ENCODE results near the gene P3R3URF.

P3R3URF gene

DNA sequence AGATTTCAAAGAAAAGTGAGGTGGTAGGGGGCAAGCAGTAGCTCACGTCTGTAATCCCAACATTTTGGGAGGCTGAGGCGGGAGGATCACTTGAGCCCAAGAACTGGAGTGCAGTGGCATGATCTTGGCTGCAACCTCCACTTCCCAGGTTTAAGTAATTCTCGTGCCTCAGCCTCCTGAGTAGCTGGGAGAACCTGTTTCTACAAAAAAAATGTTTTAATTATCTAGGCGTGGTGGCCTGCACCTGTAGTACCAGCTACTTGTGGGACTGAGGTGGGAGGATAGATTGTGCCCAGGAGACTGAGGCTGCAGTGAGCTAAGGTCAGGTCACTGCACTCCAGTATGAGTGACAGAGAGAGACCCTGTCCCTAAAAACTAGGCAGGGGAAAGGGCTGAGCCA is 4.0 kb downstream of the P3R3URF start:
- no peak for DNase-seq (ENCODE audit: low spot score)

DNA sequence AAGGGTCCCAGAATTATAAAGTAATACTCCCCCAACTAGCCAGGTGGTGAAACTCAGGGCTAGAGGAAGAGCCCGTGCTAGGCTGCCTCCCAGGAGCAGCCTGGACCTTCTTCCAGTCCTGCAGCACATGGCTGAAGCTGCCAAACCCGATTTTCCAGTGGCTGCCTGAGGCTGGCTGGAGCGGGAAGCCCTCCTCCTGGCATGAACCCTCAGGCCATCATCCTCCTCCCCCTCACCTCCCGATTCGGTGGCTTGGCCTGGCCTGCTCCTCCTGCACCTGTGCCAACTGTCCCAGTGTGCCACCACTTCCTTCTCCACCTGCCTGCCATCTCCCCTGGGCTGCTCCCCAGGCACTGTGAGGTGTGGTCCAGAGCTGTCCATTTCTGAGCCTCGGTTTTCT is 4.4 kb downstream of the P3R3URF start:
- no peak for DNase-seq (ENCODE audit: low spot score)

GRCh38 chr1:46171351-46171750 is 4.9 kb downstream of the P3R3URF start:
- DNase-seq (ENCODE audit: low spot score) = no peak

- DNase-seq (ENCODE audit: low spot score) = no peak
Measured at GRCh38 chr1:46169811-46170454, 6.4 kb downstream of the P3R3URF start.

- no peak for DNase-seq (ENCODE audit: low spot score)
Measured at GRCh38 chr1:46168477-46168876, 7.8 kb downstream of the P3R3URF start.

GRCh38 chr1:46166521-46167462 is 9.5 kb downstream of the P3R3URF start:
- no peak for DNase-seq (ENCODE audit: low spot score)

GRCh38 chr1:46160212-46160611 is 16.1 kb downstream of the P3R3URF start:
- no peak for DNase-seq (ENCODE audit: low spot score)

DNA sequence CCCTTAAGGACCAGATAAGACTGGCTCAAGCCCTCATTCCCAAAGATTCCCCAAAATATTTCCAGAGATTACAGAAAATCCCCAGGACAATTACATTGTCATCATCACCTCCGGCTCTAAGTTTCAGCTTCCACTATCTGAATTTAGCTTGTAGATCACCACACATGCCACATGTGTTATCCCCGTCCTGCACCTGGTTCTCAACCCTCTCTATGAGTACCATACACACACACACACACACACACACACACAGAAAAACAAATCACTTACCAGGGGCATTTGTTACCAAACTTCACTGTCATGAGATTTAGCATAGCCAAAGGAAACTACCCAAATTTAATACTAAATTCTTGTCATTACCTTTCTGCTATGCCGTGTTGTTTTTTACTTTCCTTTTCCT is 16.8 kb downstream of the P3R3URF start:
- DNase-seq (ENCODE audit: low spot score) = no peak

DNA sequence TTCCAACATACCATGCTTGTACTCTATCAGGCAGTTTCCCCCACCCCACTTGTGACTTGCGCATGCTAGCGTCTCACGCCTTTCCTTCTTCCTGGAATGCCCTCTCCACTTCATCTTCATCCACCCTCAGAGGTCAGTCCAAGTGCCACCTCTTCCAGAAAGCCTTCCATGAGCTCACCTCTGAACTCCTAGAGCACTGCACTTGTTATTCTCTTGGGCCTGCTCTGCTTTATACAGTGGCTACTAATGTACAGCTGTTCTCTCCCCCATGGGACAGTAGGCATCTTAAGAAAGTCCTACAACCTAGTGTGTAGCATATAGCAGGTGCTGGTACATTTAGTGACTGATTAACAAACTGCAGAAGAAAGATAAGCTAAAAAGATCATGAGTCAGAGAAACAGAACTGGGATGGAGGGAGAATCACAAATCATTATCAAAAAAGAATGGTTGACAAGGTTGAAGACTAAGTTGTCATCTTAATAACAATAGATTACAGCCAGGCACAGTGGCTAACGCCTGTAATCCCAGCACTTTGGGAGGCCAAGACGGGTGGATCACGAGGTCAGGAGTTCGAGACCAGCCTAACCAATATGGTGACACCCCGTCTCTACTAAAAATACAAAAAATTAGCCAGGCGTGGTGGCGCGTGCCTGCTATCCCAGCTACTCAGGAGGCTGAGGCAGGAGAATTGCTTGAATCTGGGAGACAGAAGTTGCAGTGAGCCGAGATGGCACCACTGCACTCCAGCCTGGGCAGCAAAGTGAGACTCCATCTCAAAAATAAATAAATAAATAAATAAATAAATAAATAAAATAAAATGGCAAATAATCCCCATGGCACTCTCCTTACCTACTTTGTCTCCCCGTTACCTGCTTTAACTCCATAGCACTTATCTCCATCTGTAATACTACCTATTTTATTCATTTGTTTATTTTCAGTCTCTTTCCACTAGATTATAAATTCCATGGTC is 17.7 kb downstream of the P3R3URF start:
- DNase-seq (ENCODE audit: low spot score) = no peak

GRCh38 chr1:46157916-46158311 is 18.4 kb downstream of the P3R3URF start:
- no peak for DNase-seq (ENCODE audit: low spot score)

- no peak for DNase-seq (ENCODE audit: low spot score)
Measured at GRCh38 chr1:46153732-46154131, 22.6 kb downstream of the P3R3URF start.

GRCh38 chr1:46153228-46153627 is 23.1 kb downstream of the P3R3URF start:
- DNase-seq (ENCODE audit: low spot score) = no peak

GRCh38 chr1:46152016-46152415 is 24.3 kb downstream of the P3R3URF start:
- no peak for DNase-seq (ENCODE audit: low spot score)

DNA sequence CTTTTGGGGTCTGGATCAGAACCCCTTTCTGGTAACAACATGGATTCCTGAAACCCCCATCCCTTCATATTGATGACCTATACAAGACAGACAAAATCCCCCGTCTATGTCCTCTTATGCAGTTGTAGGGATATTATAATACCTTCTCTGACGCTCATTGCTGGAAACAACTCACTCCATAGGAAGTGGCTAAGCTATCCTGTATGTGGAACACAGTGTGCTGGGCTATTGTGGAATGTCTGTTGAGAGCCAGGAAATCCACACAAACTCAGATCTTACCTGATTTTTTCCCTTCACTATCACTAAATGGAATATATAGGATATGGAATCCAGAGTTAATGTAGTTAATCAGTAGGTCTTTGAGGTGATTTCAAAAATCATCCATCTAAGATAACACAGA is 26.2 kb downstream of the P3R3URF start:
- no peak for DNase-seq (ENCODE audit: low spot score)

GRCh38 chr1:46148318-46148717 is 28.0 kb downstream of the P3R3URF start:
- no peak for DNase-seq (ENCODE audit: low spot score)

DNA sequence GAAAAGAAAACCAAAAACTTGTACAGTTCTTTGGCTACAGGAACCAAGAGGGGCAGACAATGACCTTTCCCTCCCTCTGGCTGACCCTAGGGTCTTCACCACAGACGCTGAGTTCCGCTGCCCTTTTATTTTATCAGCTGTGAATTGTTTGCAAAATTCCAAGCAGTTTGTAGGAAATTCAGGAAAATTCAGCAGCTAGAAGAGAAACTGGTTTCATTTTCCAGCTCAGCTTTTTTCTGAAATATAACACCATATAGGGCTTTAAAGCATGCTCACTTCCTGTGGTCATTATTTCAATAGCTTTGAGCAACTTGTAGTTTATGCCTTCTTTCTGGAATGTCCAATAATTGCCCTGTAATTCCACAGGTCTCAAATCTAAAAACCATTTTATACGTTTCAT is 38.4 kb downstream of the P3R3URF start:
- no peak for DNase-seq (ENCODE audit: low spot score)

GRCh38 chr1:46136711-46137110 is 39.6 kb downstream of the P3R3URF start:
- DNase-seq (ENCODE audit: low spot score) = no peak

DNA sequence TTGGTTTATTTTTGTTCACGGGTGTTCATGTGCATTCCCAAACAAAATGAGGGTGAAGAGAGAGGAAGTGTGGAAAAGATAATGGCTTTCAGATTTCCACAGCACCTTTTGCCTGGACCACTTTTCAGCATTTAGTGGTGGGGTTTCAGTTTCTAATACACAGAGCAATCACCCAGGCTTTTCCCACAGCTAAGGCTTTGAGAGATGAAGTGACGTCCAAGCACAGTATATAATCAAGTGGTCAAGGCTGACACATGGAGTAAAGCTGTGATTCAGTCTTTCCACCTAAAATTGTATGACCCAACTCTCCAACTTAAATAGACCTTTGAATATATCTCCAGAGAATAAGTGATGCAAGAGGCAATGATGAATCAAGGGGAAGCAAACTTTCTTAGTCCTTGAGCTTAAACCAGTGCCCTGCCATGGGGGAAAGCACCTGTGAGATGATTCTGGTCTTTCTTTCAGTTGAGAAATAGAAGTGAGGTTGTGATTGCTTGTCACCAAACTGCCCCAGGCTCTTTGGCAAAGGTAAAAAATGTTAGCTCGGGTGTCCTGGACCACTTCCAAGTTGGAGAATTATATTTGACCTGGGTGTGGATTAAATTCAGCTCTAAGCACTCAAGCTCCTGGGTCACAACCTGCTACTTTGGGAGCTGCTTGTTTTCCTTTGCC is 41.5 kb downstream of the P3R3URF start:
- no peak for DNase-seq (ENCODE audit: low spot score)

DNA sequence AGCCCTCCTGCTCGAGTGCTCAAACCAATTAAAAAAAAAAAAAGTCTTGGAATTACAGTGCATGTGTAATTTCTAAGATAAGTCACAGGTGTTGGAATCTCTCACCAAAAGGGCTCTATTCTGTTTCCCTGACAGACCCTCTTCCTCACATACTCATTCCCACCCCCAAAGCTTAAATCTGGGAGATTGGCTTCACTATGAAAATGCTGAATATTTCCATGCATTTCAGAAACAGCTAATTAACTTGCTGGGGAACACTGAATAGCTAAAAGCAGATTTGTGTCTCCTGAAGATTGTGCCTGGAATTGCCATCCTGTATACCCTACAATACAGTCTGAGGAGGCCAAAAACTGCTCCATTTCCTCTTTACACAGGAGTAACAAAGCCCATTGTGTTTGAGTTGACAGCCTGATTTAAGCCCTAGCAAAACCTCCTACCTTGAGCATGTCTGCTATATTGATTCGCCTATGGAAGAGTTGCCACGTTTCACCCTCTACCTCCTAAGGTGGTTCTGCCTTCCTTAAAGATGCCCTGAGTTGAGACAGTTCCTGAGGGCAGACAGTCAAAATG is 42.4 kb downstream of the P3R3URF start:
- DNase-seq (ENCODE audit: low spot score) = peak; percentile 19

- no peak for DNase-seq (ENCODE audit: low spot score)
Measured at GRCh38 chr1:46133181-46133658, 43.1 kb downstream of the P3R3URF start.

- peak; percentile 97 for DNase-seq (ENCODE audit: low spot score)
Measured at GRCh38 chr1:46132529-46133180, 43.6 kb downstream of the P3R3URF start, which contains the start of gene PIK3R3. Gene PIK3R3 (minus strand): TSS chr1:46132629. CDS start chr1:46131952, 677 bp downstream.

All from pons (tissue), 1 donor.